Cardiac fibroblast (primary cell): ENCODE measurements around the gene LAMP2.
"Not testable (repeated sequence)": the region's sequence is repeated elsewhere in the genome, so short reads cannot be mapped to it uniquely, and the experiment has no call there.

Source experiments
- DNase-seq, 2 donors: peaks; one replicate each; pipeline versions ENCODE4 v3.0.0 to v3.0.0-alpha.2; 2010; ENCODE audit warnings: low read depth in 2 of 2
- H3K4me3 ChIP-seq, 2 donors: replicated peaks in 1 of 2; 1 replicate in 1 of 2; 2 replicates in 1 of 2; pipeline ENCODE4 v1.5.1; 2011; ENCODE audit warnings: low read depth in 2 of 2, low read length in 2 of 2, mild to moderate bottlenecking in 2 of 2, moderate library complexity in 1 of 2
- TF ChIP-seq, protein P1 (sequence below): IDR thresholded peaks from one replicate; pipeline ENCODE4 v1.5.1; 2011; ENCODE audit warnings: low read depth, mild to moderate bottlenecking, low read length, inconsistent platforms

LAMP2 gene

DNA sequence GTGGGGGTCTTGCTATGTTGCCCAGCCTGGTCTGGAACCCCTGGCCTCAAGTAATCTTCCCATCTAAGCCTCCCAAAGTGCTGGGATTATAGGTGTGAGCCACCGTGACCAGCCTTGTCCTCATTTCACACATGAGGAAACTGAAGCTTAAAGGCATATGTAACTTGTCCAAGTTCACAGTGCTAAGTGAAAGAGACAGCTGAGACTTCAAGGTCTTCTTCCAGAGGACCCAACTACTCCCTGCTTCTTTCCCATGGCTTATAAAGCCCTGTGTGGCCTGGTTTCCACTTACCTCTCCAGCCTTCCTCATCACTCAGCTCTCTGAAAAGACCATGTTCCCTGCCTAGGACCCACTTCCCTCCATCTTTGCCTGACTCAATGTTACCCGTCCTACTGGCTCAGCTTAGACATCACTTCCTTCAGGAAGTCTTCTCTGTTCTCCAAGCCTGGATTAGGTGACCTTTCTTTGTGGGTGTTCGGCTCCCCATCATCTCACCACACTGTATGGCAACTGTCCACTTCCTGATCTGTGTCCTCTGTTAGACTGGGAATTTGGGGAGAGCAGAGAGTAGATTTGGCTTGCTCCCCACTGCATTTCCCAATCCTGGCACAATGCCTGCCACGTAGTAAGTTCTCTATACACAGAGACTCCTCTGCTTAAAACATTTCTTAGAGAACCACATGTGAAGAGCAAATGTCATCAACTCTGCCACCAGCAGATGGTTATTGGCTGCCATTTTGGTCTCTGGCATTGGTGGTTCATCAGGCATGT, 30.4 kb upstream of the LAMP2 start:
- no peak overlapping the region for H3K4me3 ChIP-seq
- DNase-seq: peak; percentile 46 to 69
- TF ChIP-seq, protein P1, sequence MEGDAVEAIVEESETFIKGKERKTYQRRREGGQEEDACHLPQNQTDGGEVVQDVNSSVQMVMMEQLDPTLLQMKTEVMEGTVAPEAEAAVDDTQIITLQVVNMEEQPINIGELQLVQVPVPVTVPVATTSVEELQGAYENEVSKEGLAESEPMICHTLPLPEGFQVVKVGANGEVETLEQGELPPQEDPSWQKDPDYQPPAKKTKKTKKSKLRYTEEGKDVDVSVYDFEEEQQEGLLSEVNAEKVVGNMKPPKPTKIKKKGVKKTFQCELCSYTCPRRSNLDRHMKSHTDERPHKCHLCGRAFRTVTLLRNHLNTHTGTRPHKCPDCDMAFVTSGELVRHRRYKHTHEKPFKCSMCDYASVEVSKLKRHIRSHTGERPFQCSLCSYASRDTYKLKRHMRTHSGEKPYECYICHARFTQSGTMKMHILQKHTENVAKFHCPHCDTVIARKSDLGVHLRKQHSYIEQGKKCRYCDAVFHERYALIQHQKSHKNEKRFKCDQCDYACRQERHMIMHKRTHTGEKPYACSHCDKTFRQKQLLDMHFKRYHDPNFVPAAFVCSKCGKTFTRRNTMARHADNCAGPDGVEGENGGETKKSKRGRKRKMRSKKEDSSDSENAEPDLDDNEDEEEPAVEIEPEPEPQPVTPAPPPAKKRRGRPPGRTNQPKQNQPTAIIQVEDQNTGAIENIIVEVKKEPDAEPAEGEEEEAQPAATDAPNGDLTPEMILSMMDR: no peak

DNA sequence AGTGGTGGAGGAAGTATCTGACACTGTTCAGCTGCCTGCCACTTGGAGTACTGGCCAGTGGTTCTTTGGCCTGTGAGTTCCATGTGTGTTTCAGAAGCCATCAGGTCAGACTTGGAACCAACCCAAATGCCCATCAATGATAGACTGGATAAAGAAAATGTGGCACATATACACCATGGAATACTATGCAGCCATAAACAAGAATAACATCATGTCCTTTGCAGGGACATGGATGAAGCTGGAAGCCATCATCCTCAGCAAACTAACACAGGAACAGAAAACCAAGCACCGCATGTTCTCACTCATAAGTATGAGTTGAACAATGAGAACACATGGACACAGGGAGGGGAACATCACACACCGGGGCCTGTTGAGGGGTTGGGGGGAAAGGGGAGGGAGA, 21.0 kb upstream of the LAMP2 start:
- H3K4me3 ChIP-seq, DNase-seq: not testable (repeated sequence)

DNA sequence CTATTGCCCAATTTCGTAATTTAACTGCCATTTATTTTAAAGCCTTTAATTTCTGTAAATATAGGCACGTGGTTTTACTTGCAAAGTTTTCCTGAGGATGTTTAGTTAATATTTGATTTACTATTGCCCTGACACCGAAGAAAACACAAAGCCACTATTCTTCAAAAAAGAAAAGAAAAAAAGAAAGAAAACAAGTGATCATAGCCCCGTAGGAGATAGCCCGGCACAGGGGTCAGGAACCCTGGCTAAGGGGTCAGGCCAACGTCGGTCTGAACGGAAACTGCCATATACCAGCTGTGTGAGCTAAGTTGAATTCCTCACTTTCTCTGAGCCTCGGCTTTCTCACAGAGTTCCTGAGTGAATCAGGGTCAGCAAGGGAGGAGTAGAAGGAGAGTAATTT, 17.7 kb upstream of the LAMP2 start:
- TF ChIP-seq, protein P1: no peak
- H3K4me3 ChIP-seq: no peak overlapping the region
- no peak for DNase-seq

DNA sequence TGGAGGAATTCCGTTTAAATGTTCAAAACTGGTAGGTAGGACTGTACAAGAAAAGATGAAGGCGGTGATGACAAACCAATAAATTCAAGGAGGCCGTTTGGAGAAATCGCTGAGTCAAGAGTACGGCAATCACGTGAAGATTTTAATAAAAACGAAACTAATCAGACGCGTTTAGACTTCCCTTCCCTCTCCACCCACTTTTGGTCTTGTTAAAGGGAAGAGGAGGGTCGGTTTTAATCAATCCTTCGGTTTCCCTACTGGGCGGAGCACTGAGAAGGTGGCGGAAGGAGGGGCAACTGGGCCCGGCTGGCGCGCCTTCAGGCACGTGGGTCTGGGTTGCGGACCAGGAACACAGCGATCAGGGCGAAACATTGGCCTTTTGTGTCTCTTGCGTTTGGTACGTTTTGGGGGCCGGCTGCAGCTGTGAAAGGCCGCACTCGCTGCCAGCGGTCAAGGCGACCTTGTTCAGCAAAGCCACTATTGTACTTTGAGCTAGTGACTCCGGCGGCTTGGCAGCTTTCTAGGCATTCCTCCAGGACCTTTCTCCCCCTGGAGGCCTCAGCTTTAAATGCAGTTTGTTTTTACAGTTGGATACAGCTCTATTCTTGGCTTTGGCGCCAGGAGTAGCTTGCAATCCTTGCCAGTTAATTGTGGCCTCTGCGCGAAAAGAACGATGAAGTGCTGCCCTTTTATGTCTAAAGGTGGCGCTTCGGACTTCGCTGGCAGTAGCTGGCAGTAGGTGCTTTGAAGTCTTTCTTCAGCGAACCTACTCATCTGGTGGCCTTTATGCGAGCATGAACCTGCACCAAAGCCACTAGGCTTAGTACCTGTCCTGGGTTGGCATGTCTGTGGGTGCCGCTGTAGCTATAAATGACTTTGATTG, 16.8 kb upstream of the LAMP2 start:
- peak overlapping the region; percentile 41 to 50 for H3K4me3 ChIP-seq
- DNase-seq: peak; percentile 82 to 89
- TF ChIP-seq, protein P1: peak; percentile 55

DNA sequence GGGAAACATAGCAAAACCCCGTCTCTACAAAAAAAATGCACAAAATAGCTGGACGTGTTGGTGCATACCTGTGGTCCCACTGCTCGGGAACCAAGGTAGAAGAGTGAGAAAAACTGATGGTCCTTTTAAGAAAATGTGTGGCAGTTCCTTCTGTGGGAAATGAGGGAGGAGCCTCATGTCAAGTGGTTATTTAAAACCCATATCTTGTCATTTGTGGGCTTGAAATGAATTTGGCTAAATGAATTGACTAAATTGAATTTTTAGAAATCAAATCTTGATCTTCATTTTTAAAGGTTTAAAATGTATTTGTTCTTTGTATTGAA, 16.2 kb upstream of the LAMP2 start:
- no peak for DNase-seq
- TF ChIP-seq, protein P1: no peak

DNA sequence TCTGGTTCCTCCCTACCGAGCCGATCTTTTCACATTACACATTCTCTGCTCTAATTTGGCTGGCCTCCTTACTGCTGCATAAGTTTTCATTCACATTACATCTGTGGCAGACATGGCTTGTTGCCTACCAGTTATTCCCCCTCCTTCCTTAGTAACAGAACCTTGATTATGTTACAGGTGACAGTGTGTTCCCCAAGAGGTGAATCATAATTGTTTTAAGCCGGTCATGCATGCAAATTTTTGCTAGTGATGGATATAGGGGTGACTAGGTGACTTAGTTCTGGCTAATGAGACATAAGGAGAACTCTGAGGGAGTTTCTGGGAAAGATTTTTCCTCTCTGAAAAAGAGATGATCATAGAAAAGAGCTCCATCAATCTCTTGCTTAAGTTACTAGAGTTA, 8.4 kb upstream of the LAMP2 start:
- TF ChIP-seq, protein P1: no peak
- DNase-seq: no peak
- H3K4me3 ChIP-seq: no peak overlapping the region

More for the DNA sequence above, 16.2 kb upstream of the LAMP2 start:
- peak overlapping the region; percentile 41 to 50 for H3K4me3 ChIP-seq

DNA sequence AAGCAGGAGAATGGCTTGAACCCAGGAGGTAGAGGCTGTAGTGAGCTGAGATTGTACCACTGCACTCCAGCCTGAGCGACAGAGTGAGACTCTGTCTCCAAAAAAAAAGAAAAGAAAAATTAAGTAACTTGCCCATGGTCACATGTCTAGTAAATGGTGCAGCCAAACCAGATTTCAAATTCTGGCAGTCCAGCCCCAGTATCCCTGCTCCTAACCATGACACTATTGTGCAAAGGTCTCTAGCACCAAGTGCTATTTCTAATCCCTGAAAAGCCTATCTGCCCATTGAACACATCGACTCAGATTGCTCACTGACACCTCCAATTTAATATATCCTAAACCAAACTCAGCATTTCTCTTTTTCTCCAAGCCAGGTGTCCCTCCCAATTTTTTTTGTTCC, 7.6 kb upstream of the LAMP2 start:
- no peak for DNase-seq
- H3K4me3 ChIP-seq: no peak overlapping the region
- TF ChIP-seq, protein P1: no peak
